Keratinocyte (primary cell): ENCODE results near the gene DEGS2. TPM values are rescaled to one million over a fixed set of nuclear protein-coding genes. Genes with fewer than 3 reads are reported as not detected.

ENCODE experiments used
- DNase-seq: peaks from one replicate; pipeline ENCODE4 v3.0.0-alpha.2; 2011; ENCODE audit warnings: low read depth, missing footprints, low spot score
- FAIRE-seq: peaks from 2 replicates; lab custom pipeline; 2011; peaks lifted over from hg19 to GRCh38; lab: Jason Lieb, UNC
- H2AFZ ChIP-seq: 2 replicates; pipeline ENCODE4 v1.6.0; 2012; ENCODE audit warnings: low read length, control low read depth, inconsistent platforms; ENCODE audit not compliant: control insufficient read depth
- H3K27ac ChIP-seq: 2 replicates; pipeline ENCODE4 v1.5.1; 2011; ENCODE audit warnings: low read length; ENCODE audit not compliant: control insufficient read depth, insufficient read depth
- H3K27me3 ChIP-seq: 3 replicates; pipeline ENCODE4 v1.6.0; 2011; ENCODE audit warnings: low read length; ENCODE audit not compliant: control insufficient read depth, insufficient read depth; ENCODE audit errors: extremely low read depth
- H3K36me3 ChIP-seq, 2 experiments: 2 replicates in 1 of 2; 3 replicates in 1 of 2; pipeline ENCODE4 v1.5.1; 2011; ENCODE audit warnings: low read length in 2 of 2, mild to moderate bottlenecking in 1 of 2; ENCODE audit not compliant: control insufficient read depth in 2 of 2, insufficient read depth in 2 of 2; ENCODE audit errors: extremely low read depth in 1 of 2
- H3K4me1 ChIP-seq: 3 replicates; pipeline ENCODE4 v1.5.1; 2011; ENCODE audit warnings: low read length; ENCODE audit not compliant: control insufficient read depth, insufficient read depth; ENCODE audit errors: extremely low read depth
- H3K4me2 ChIP-seq: 3 replicates; pipeline ENCODE4 v1.6.0; 2011; ENCODE audit warnings: low read depth, low read length; ENCODE audit not compliant: control insufficient read depth, insufficient read depth; ENCODE audit errors: extremely low read depth
- H3K4me3 ChIP-seq, 3 experiments: fragments of 200-600 bp in 1 of 3; sonication (generic) in 1 of 3; 2 replicates in 2 of 3; 3 replicates in 1 of 3; pipeline ENCODE4 v1.5.1; 2011 to 2016; ENCODE audit warnings: low read length in 3 of 3, mild to moderate bottlenecking in 3 of 3, control low read depth in 2 of 3, inconsistent platforms in 1 of 3, low read depth in 1 of 3, mixed read lengths in 1 of 3, mixed run types in 1 of 3, moderate library complexity in 1 of 3; ENCODE audit not compliant: control insufficient read depth in 2 of 3, insufficient read depth in 2 of 3; ENCODE audit errors: extremely low read depth in 1 of 3
- H3K79me2 ChIP-seq: 2 replicates; pipeline ENCODE4 v1.6.0; 2012; ENCODE audit warnings: low read length; ENCODE audit not compliant: control insufficient read depth, insufficient read depth
- H3K9ac ChIP-seq: 3 replicates; pipeline ENCODE4 v1.6.0; 2011; ENCODE audit warnings: low read length; ENCODE audit not compliant: control insufficient read depth, insufficient read depth; ENCODE audit errors: extremely low read depth
- H3K9me1 ChIP-seq: 3 replicates; pipeline ENCODE4 v1.6.0; 2011; ENCODE audit warnings: low read length; ENCODE audit not compliant: control insufficient read depth, insufficient read depth; ENCODE audit errors: extremely low read depth
- H3K9me3 ChIP-seq: 2 replicates; pipeline ENCODE4 v1.5.1; 2012; ENCODE audit warnings: low read depth, low read length; ENCODE audit not compliant: control insufficient read depth
- H4K20me1 ChIP-seq: 3 replicates; pipeline ENCODE4 v1.6.0; 2011; ENCODE audit warnings: low read length; ENCODE audit not compliant: control insufficient read depth, insufficient read depth; ENCODE audit errors: extremely low read depth
- CTCF ChIP-seq, 3 experiments: IDR thresholded peaks in 1 of 3; conservative IDR thresholded peaks in 1 of 3; optimal IDR thresholded peaks in 1 of 3; 2 replicates in 2 of 3; 3 replicates in 1 of 3; pipeline versions ENCODE3 to v1.5.1; 2011; ENCODE audit warnings: low read length in 3 of 3, mild to moderate bottlenecking in 3 of 3, moderate library complexity in 2 of 3, control low read depth in 1 of 3, inconsistent platforms in 1 of 3; ENCODE audit not compliant: insufficient read depth in 2 of 3; ENCODE audit errors: extremely low read depth in 1 of 3
- EZH2 ChIP-seq: IDR thresholded peaks from one replicate; pipeline ENCODE4 v1.6.1; 2012; ENCODE audit warnings: inconsistent platforms, mild to moderate bottlenecking, low read length, moderate library complexity
- dilution Hi-C: fragments of 300-500 bp; cut with MboI; formaldehyde crosslinking; loops from one replicate; pipeline ENCODE4 v1.7.0; 2020; ENCODE audit warnings: low sequenced_read_pairs; ENCODE audit not compliant: extremely low pct_ligation_motif_present
- polyA plus RNA-seq, 5 experiments: library from polyadenylated mRNA; depleted of rRNA in 3 of 5; stranded (reverse) in 3 of 5; stranded (forward) in 1 of 5; unstranded in 1 of 5; fragments of >200 nt; gene quantifications; 1 replicate in 1 of 5; 2 replicates in 3 of 5; 3 replicates in 1 of 5; pipeline versions ENCODE4 v1.2.1 to v1.2.3, GENCODE V29; 2011 to 2012; ENCODE audit warnings: missing spikeins in 2 of 5, low read depth in 1 of 5, low replicate concordance in 1 of 5

The DEGS2 gene
- polyA plus RNA-seq, 1 donor (not counting 4 experiments of a cell fraction or from before 2014, with no cell fraction given): 0.46 TPM

GRCh38 chr14:100103250-100104005, 56.0 kb downstream of the DEGS2 start:
- no peak for TF ChIP-seq CTCF (optimal IDR thresholded peaks at IDR 0.05 in 1 of 3, IDR thresholded peaks at IDR 0.05 in 1 of 3, conservative IDR thresholded peaks at IDR 0.05 in 1 of 3; ENCODE audit: extremely low read depth in 1 of 3, insufficient read depth in 2 of 3, low read length in 3 of 3)
- no peak for TF ChIP-seq EZH2
- no peak for DNase-seq
- FAIRE-seq: no peak
- Histone ChIP-seq H2AFZ (no peak overlapping the region), H3K79me2 (no peaks in the 10 kb centered on the region), H4K20me1 (no peaks in the 10 kb centered on the region), H3K4me2 (no peak overlapping the region), H3K9me3 (no peaks in the 10 kb centered on the region), H3K27me3 (no peaks in the 10 kb centered on the region), H3K9ac (no peak overlapping the region), H3K4me3 (no peak overlapping the region), H3K36me3 (no peaks in the 10 kb centered on the region), H3K9me1 (no peaks in the 10 kb centered on the region), H3K27ac (no peak overlapping the region), H3K4me1 (peaks cover 29% of the 10 kb centered on the region)
- dilution Hi-C loops: no loop called here

GRCh38 chr14:100102156-100102785, 57.2 kb downstream of the DEGS2 start:
- H4K20me1 ChIP-seq: no peaks in the 10 kb centered on the region
- no peaks in the 10 kb centered on the region for H3K79me2 ChIP-seq
- no peaks in the 10 kb centered on the region for H3K9me1 ChIP-seq
- TF ChIP-seq EZH2: no peak
- TF ChIP-seq CTCF (optimal IDR thresholded peaks at IDR 0.05 in 1 of 3, IDR thresholded peaks at IDR 0.05 in 1 of 3, conservative IDR thresholded peaks at IDR 0.05 in 1 of 3; ENCODE audit: extremely low read depth in 1 of 3, insufficient read depth in 2 of 3, low read length in 3 of 3): no peak
- H3K4me3 ChIP-seq: no peak overlapping the region
- dilution Hi-C loops: no loop called here
- FAIRE-seq (no peak), DNase-seq (no peak)
- no peak overlapping the region for H3K4me2 ChIP-seq
- H3K9ac ChIP-seq: no peak overlapping the region
- peaks cover 0 to 3% of the 10 kb centered on the region in 2 experiments for H3K36me3 ChIP-seq
- H3K27ac ChIP-seq: no peak overlapping the region
- H3K27me3 ChIP-seq: no peaks in the 10 kb centered on the region
- H2AFZ ChIP-seq: no peak overlapping the region
- H3K4me1 ChIP-seq: peaks cover 20% of the 10 kb centered on the region
- no peaks in the 10 kb centered on the region for H3K9me3 ChIP-seq
